ENCODE results near the gene ADAM12.
A peak's percentile ranks its signal among the peaks of the same experiment; 100 is the strongest.

The ADAM12 gene

DNA sequence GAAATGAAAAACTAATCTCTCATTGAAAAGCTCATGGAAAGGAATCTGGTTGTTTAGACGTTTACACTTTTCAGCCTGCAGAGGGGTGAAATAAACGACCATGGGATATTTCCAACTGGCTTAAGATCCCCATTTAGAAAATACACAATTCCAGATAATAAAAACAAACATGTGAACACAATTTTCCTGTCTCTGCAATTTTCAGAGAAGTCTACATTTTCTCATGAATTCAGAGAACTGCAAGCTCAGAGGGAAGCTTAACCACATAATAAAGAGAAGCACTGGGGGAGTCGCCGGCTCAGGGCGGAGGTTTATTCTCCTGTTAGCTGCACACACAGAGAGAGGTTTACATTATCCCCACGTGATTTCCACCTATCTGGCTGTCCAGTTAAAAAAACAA lies 276.8 kb downstream of the ADAM12 start:
- TF ChIP-seq, protein P1, sequence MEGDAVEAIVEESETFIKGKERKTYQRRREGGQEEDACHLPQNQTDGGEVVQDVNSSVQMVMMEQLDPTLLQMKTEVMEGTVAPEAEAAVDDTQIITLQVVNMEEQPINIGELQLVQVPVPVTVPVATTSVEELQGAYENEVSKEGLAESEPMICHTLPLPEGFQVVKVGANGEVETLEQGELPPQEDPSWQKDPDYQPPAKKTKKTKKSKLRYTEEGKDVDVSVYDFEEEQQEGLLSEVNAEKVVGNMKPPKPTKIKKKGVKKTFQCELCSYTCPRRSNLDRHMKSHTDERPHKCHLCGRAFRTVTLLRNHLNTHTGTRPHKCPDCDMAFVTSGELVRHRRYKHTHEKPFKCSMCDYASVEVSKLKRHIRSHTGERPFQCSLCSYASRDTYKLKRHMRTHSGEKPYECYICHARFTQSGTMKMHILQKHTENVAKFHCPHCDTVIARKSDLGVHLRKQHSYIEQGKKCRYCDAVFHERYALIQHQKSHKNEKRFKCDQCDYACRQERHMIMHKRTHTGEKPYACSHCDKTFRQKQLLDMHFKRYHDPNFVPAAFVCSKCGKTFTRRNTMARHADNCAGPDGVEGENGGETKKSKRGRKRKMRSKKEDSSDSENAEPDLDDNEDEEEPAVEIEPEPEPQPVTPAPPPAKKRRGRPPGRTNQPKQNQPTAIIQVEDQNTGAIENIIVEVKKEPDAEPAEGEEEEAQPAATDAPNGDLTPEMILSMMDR (IDR thresholded peaks at IDR 0.05): no peak
- Histone ChIP-seq H3K4me1 (ENCODE audit: control insufficient read depth in 1 of 2, insufficient read depth in 1 of 2, low read depth in 1 of 2, low read length in 1 of 2) (no peaks in the 10 kb centered on the region), H3K4me3 (ENCODE audit: low read depth in 1 of 2, low read length in 1 of 2) (no peak overlapping the region), H3K36me3 (no peaks in the 10 kb centered on the region), H3K27ac (no peak overlapping the region), H3K27me3 (no peaks in the 10 kb centered on the region), H3K9me3 (no peaks in the 10 kb centered on the region)

DNA sequence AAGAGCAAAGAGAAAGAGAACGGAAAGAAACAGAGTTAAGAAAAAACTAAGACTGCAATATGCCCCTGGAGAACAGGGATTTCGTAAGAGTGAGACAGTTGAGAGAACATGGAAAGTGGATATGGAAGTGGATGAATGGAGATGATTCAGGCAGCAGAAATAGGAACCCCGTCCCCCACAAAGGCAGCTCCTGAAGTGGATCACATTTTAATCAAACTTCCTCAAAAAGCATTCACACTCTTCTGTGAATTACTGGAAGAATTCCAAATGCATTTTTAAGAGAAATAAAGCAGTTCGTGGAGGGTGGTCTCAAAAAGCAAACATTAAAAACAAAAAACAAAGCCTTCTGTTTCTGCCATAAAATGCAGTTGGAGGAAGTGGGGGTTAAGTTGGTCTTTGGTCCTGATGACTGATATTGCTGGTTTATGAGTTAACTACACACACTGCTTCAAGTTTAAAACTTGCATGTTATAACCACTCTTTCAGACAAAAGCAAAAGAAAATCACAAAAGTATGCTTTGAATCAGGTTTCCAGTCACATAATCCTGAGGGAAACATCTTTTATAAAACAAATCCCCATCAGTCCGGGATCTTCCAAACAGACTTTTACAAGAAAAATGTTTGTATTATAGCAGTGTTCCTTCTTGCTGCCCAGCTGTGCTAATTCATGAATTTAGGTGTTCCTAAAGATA lies 277.6 kb downstream of the ADAM12 start:
- Histone ChIP-seq H3K4me3 (ENCODE audit: low read depth in 1 of 2, low read length in 1 of 2) (no peak overlapping the region), H3K9me3 (no peaks in the 10 kb centered on the region), H3K4me1 (ENCODE audit: control insufficient read depth in 1 of 2, insufficient read depth in 1 of 2, low read depth in 1 of 2, low read length in 1 of 2) (no peaks in the 10 kb centered on the region), H3K36me3 (no peaks in the 10 kb centered on the region), H3K27ac (no peak overlapping the region), H3K27me3 (no peaks in the 10 kb centered on the region)
- TF ChIP-seq, protein P1 (IDR thresholded peaks at IDR 0.05): no peak

DNA sequence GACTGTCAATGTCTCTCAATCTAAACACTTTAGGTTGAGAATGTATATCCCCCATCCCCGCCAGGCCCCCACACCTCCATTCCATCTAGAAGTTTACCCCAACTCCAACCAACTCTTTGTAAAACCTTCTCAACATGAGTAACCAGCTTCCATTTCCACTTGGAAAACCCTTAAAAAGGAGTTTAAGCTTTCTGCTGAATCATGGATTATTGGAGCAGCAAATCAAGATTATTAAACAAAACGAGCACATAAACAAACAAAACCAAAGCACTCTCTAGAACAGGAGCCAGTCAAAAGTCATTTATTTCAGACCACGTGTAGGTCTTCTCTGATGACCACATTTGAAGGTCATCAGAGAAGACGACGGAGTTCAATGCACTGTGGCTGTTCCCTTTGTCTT lies 278.4 kb downstream of the ADAM12 start:
- H3K27me3 ChIP-seq: no peaks in the 10 kb centered on the region
- H3K27ac ChIP-seq: no peak overlapping the region
- H3K4me1 ChIP-seq (ENCODE audit: control insufficient read depth in 1 of 2, insufficient read depth in 1 of 2, low read depth in 1 of 2, low read length in 1 of 2): peaks cover 0 to 6% of the 10 kb centered on the region in 2 experiments
- TF ChIP-seq, protein P1 (IDR thresholded peaks at IDR 0.05): no peak
- no peak overlapping the region for H3K4me3 ChIP-seq (ENCODE audit: low read depth in 1 of 2, low read length in 1 of 2)
- no peaks in the 10 kb centered on the region for H3K9me3 ChIP-seq
- H3K36me3 ChIP-seq: no peaks in the 10 kb centered on the region

DNA sequence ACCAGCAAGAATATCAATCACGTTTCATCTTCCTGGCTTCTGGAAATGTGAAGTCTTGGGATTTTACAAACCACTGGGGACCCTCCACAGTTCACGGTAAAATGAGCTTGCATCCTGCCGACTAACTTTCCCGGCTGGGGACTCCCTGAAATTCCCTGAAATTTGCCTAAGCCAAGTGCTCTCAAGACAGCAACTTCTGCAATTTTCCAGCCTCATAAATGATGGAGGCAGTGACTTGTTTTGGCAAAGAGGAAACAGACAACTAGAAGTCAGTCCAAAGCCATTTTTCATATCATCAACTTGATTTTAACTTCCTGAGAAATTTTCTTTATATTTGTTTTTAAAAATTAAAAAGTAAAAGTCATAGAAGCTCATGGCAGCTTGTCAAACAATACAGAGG lies 279.6 kb downstream of the ADAM12 start:
- Histone ChIP-seq H3K4me1 (ENCODE audit: control insufficient read depth in 1 of 2, insufficient read depth in 1 of 2, low read depth in 1 of 2, low read length in 1 of 2) (peaks cover 0 to 11% of the 10 kb centered on the region in 2 experiments), H3K27me3 (no peaks in the 10 kb centered on the region), H3K36me3 (no peaks in the 10 kb centered on the region), H3K27ac (no peak overlapping the region), H3K9me3 (no peaks in the 10 kb centered on the region), H3K4me3 (ENCODE audit: low read depth in 1 of 2, low read length in 1 of 2) (no peak overlapping the region)
- TF ChIP-seq, protein P1 (IDR thresholded peaks at IDR 0.05): no peak

DNA sequence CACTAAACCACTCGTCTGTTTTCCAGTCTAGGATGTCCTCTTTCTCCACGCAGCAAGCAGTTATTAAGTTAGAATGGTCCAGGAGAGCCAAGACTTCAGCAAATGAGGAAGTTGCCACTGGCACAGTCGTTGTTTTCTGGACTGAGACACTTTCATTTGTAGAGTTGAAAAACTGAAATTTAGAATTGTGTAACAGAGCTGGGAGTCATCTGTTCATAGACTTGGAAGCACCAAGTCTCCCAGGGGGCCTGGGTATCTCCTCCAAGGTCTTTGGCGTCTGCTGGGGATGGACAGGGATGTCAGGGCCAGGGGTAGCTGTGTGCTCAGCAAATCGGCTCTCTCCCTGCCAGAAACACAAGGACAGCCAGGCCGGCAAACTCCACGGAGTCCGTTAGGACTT lies 283.5 kb downstream of the ADAM12 start:
- Histone ChIP-seq H3K4me1 (ENCODE audit: control insufficient read depth in 1 of 2, insufficient read depth in 1 of 2, low read depth in 1 of 2, low read length in 1 of 2) (peaks cover 0 to 20% of the 10 kb centered on the region in 2 experiments), H3K4me3 (ENCODE audit: low read depth in 1 of 2, low read length in 1 of 2) (no peak overlapping the region), H3K27me3 (no peaks in the 10 kb centered on the region), H3K36me3 (no peaks in the 10 kb centered on the region), H3K27ac (peak overlapping the region; percentile 49), H3K9me3 (no peaks in the 10 kb centered on the region)
- TF ChIP-seq, protein P1 (IDR thresholded peaks at IDR 0.05): no peak

All from neutrophil (primary cell).